Activated naive CD8-positive, alpha-beta T cell treated with anti-CD3 and anti-CD28 coated beads, Interleukin-2, amount 50 U/mL, for 24 hours (primary cell): ENCODE results near the gene ASIC5.

ENCODE experiments used
- ATAC-seq: fragments of 150-1000 bp; cut with Tn5 transposase; one replicate; pipeline ENCODE4 v1.10.0; 2021
- DNase-seq: peaks from one replicate; pipeline ENCODE4 v3.0.0; 2021
- H3K27ac Mint-ChIP-seq: one replicate; pipeline ENCODE4 v1.8.0; 2021; ENCODE audit warnings: mild to moderate bottlenecking, mixed read lengths
- H3K27me3 Mint-ChIP-seq: one replicate; pipeline ENCODE4 v1.8.0; 2021; ENCODE audit warnings: mixed read lengths
- H3K36me3 Mint-ChIP-seq: one replicate; pipeline ENCODE4 v1.8.0; 2021; ENCODE audit warnings: low read depth, mixed read lengths
- H3K4me1 Mint-ChIP-seq: one replicate; pipeline ENCODE4 v1.8.0; 2021; ENCODE audit warnings: mixed read lengths
- H3K4me3 Mint-ChIP-seq: one replicate; pipeline ENCODE4 v1.8.0; 2021; ENCODE audit warnings: mild to moderate bottlenecking, moderate library complexity, mixed read lengths
- H3K9me3 Mint-ChIP-seq: one replicate; pipeline ENCODE4 v1.8.0; 2021; ENCODE audit warnings: mixed read lengths

The ASIC5 gene

GRCh38 chr4:155846929-155847328 lies 19.1 kb downstream of the ASIC5 start:
- H3K4me3 Mint-ChIP-seq = no peak overlapping the region
- ATAC-seq = no peak
- DNase-seq = no peak
- H3K27ac Mint-ChIP-seq = no peak overlapping the region
- H3K36me3 Mint-ChIP-seq = no peaks in the 10 kb centered on the region
- H3K9me3 Mint-ChIP-seq = peaks cover 5% of the 10 kb centered on the region
- H3K4me1 Mint-ChIP-seq = no peaks in the 10 kb centered on the region
- H3K27me3 Mint-ChIP-seq = peaks cover 4% of the 10 kb centered on the region

GRCh38 chr4:155842080-155842479 lies 24.0 kb downstream of the ASIC5 start:
- ATAC-seq (no peak), DNase-seq (no peak)
- Mint-ChIP-seq H3K9me3 (no peaks in the 10 kb centered on the region), H3K4me1 (no peaks in the 10 kb centered on the region), H3K27ac (no peak overlapping the region), H3K27me3 (peaks cover 8% of the 10 kb centered on the region), H3K4me3 (no peak overlapping the region), H3K36me3 (no peaks in the 10 kb centered on the region)

GRCh38 chr4:155837203-155837796 lies 28.8 kb downstream of the ASIC5 start:
- Mint-ChIP-seq H3K4me3 (no peak overlapping the region), H3K4me1 (no peaks in the 10 kb centered on the region), H3K9me3 (no peaks in the 10 kb centered on the region), H3K27me3 (peaks cover 4% of the 10 kb centered on the region), H3K27ac (no peak overlapping the region), H3K36me3 (no peaks in the 10 kb centered on the region)
- ATAC-seq (no peak), DNase-seq (no peak)

- no peak overlapping the region for H3K27ac Mint-ChIP-seq
- no peaks in the 10 kb centered on the region for H3K4me1 Mint-ChIP-seq
- DNase-seq (no peak), ATAC-seq (no peak)
- no peaks in the 10 kb centered on the region for H3K36me3 Mint-ChIP-seq
- no peak overlapping the region for H3K4me3 Mint-ChIP-seq
- peaks cover 2% of the 10 kb centered on the region for H3K27me3 Mint-ChIP-seq
- no peaks in the 10 kb centered on the region for H3K9me3 Mint-ChIP-seq
These were observed 33.4 kb downstream of the ASIC5 start for GRCh38 chr4:155832664-155833063.

GRCh38 chr4:155828628-155829027 lies 37.4 kb downstream of the ASIC5 start:
- Mint-ChIP-seq H3K27ac (no peak overlapping the region), H3K4me1 (no peaks in the 10 kb centered on the region), H3K4me3 (no peak overlapping the region), H3K36me3 (no peaks in the 10 kb centered on the region), H3K27me3 (peaks cover 2% of the 10 kb centered on the region), H3K9me3 (no peaks in the 10 kb centered on the region)
- DNase-seq (no peak), ATAC-seq (no peak)

GRCh38 chr4:155822572-155822971 lies 43.5 kb downstream of the ASIC5 start:
- DNase-seq (no peak), ATAC-seq (no peak)
- Mint-ChIP-seq H3K36me3 (no peaks in the 10 kb centered on the region), H3K4me3 (no peak overlapping the region), H3K9me3 (no peaks in the 10 kb centered on the region), H3K27ac (no peak overlapping the region), H3K4me1 (no peaks in the 10 kb centered on the region), H3K27me3 (peaks cover 12% of the 10 kb centered on the region)

- DNase-seq = no peak
- H3K9me3 Mint-ChIP-seq = no peaks in the 10 kb centered on the region
- no peak for ATAC-seq
- peaks cover 10% of the 10 kb centered on the region for H3K27me3 Mint-ChIP-seq
- H3K27ac Mint-ChIP-seq = no peak overlapping the region
- no peaks in the 10 kb centered on the region for H3K4me1 Mint-ChIP-seq
- H3K4me3 Mint-ChIP-seq = no peak overlapping the region
- no peaks in the 10 kb centered on the region for H3K36me3 Mint-ChIP-seq
These were observed 45.1 kb downstream of the ASIC5 start for GRCh38 chr4:155820887-155821518.

- Mint-ChIP-seq H3K36me3 (no peaks in the 10 kb centered on the region), H3K4me3 (no peak overlapping the region), H3K4me1 (no peaks in the 10 kb centered on the region), H3K27me3 (peaks cover 10% of the 10 kb centered on the region), H3K27ac (no peak overlapping the region), H3K9me3 (no peaks in the 10 kb centered on the region)
- ATAC-seq = no peak
- DNase-seq = no peak
These were observed 47.0 kb downstream of the ASIC5 start for GRCh38 chr4:155819066-155819465.

GRCh38 chr4:155818639-155819038 lies 47.4 kb downstream of the ASIC5 start:
- Mint-ChIP-seq H3K9me3 (no peaks in the 10 kb centered on the region), H3K36me3 (no peaks in the 10 kb centered on the region), H3K27ac (no peak overlapping the region), H3K27me3 (peaks cover 10% of the 10 kb centered on the region), H3K4me3 (no peak overlapping the region), H3K4me1 (no peaks in the 10 kb centered on the region)
- ATAC-seq (no peak), DNase-seq (no peak)

GRCh38 chr4:155811083-155811482 lies 55.0 kb downstream of the ASIC5 start:
- no peak for DNase-seq
- Mint-ChIP-seq H3K4me1 (no peaks in the 10 kb centered on the region), H3K36me3 (no peaks in the 10 kb centered on the region), H3K27me3 (peaks cover 1% of the 10 kb centered on the region), H3K4me3 (no peak overlapping the region), H3K9me3 (no peaks in the 10 kb centered on the region), H3K27ac (no peak overlapping the region)
- no peak for ATAC-seq

- no peaks in the 10 kb centered on the region for H3K9me3 Mint-ChIP-seq
- H3K27ac Mint-ChIP-seq = no peak overlapping the region
- H3K4me3 Mint-ChIP-seq = no peak overlapping the region
- H3K4me1 Mint-ChIP-seq = no peaks in the 10 kb centered on the region
- peak; percentile 69 for ATAC-seq
- H3K27me3 Mint-ChIP-seq = peaks cover 1% of the 10 kb centered on the region
- peak; percentile 7 for DNase-seq
- no peaks in the 10 kb centered on the region for H3K36me3 Mint-ChIP-seq
These were observed 56.2 kb downstream of the ASIC5 start for GRCh38 chr4:155809835-155810234.

GRCh38 chr4:155807021-155807420 lies 59.1 kb downstream of the ASIC5 start:
- no peaks in the 10 kb centered on the region for H3K4me1 Mint-ChIP-seq
- H3K36me3 Mint-ChIP-seq = no peaks in the 10 kb centered on the region
- H3K4me3 Mint-ChIP-seq = no peak overlapping the region
- DNase-seq = no peak
- no peaks in the 10 kb centered on the region for H3K9me3 Mint-ChIP-seq
- ATAC-seq = no peak
- H3K27ac Mint-ChIP-seq = no peak overlapping the region
- H3K27me3 Mint-ChIP-seq = no peaks in the 10 kb centered on the region

- Mint-ChIP-seq H3K27ac (no peak overlapping the region), H3K36me3 (no peaks in the 10 kb centered on the region), H3K4me3 (no peak overlapping the region), H3K9me3 (no peaks in the 10 kb centered on the region), H3K27me3 (no peaks in the 10 kb centered on the region), H3K4me1 (no peaks in the 10 kb centered on the region)
- ATAC-seq (no peak), DNase-seq (no peak)
These were observed 61.1 kb downstream of the ASIC5 start for GRCh38 chr4:155805016-155805415.

- Mint-ChIP-seq H3K36me3 (no peaks in the 10 kb centered on the region), H3K27ac (no peak overlapping the region), H3K27me3 (no peaks in the 10 kb centered on the region), H3K4me3 (no peak overlapping the region), H3K4me1 (peaks cover 4% of the 10 kb centered on the region), H3K9me3 (no peaks in the 10 kb centered on the region)
- no peak for DNase-seq
- ATAC-seq = no peak
These were observed 63.7 kb downstream of the ASIC5 start for GRCh38 chr4:155802190-155802959.

GRCh38 chr4:155800685-155801343 lies 65.3 kb downstream of the ASIC5 start:
- no peak overlapping the region for H3K27ac Mint-ChIP-seq
- no peaks in the 10 kb centered on the region for H3K27me3 Mint-ChIP-seq
- no peaks in the 10 kb centered on the region for H3K36me3 Mint-ChIP-seq
- ATAC-seq = no peak
- DNase-seq = no peak
- peaks cover 4% of the 10 kb centered on the region for H3K4me1 Mint-ChIP-seq
- H3K4me3 Mint-ChIP-seq = no peak overlapping the region
- H3K9me3 Mint-ChIP-seq = no peaks in the 10 kb centered on the region
